MCF 10A (cell line): ENCODE data around the gene SMARCC1. TPM values are rescaled to one million over a fixed set of nuclear protein-coding genes. Genes with fewer than 3 reads are reported as not detected.

ENCODE experiments used
- BruUV-seq: library from RNA; stranded (reverse); fragments of 400-500 nt; replicated peaks from 2 replicates; lab custom pipeline; 2021; lab: Mats Ljungman, UMichigan
- CTCF ChIA-PET: fragments of 300-600 bp; sonication (Branson Sonifier 250); formaldehyde crosslinking; extraction: SDS; loops from one replicate; lab custom pipeline; 2021; ENCODE audit warnings: antibody characterized with exemption, inconsistent platforms; lab: Yijun Ruan, JAX
- POLR2A ChIA-PET: fragments of 300-600, 350-650 bp; sonication (Branson Sonifier 250); formaldehyde crosslinking; extraction: SDS; loops from one replicate; lab custom pipeline; 2020; ENCODE audit warnings: antibody characterized with exemption, inconsistent platforms; lab: Yijun Ruan, JAX
- DNase-seq: peaks from one replicate; pipeline ENCODE4 v3.0.0-alpha.2; 2018; ENCODE audit not compliant: unreplicated experiment
- H3K27ac Mint-ChIP-seq: one replicate; pipeline ENCODE4 v1.8.0; 2022; ENCODE audit warnings: mild to moderate bottlenecking, low read depth, mixed read lengths; ENCODE audit not compliant: unreplicated experiment
- H3K27me3 Mint-ChIP-seq: one replicate; pipeline ENCODE4 v1.8.0; 2022; ENCODE audit warnings: mixed read lengths; ENCODE audit not compliant: insufficient read depth, unreplicated experiment
- H3K36me3 Mint-ChIP-seq: one replicate; pipeline ENCODE4 v1.8.0; 2022; ENCODE audit warnings: mild to moderate bottlenecking, moderate library complexity, mixed read lengths; ENCODE audit not compliant: insufficient read depth, unreplicated experiment
- H3K4me1 Mint-ChIP-seq: one replicate; pipeline ENCODE4 v1.8.0; 2022; ENCODE audit warnings: mixed read lengths; ENCODE audit not compliant: insufficient read depth, unreplicated experiment
- H3K4me3 Mint-ChIP-seq: one replicate; pipeline ENCODE4 v1.8.0; 2022; ENCODE audit warnings: mild to moderate bottlenecking, moderate library complexity, mixed read lengths; ENCODE audit not compliant: unreplicated experiment
- H3K9me3 Mint-ChIP-seq: one replicate; pipeline ENCODE4 v1.8.0; 2022; ENCODE audit warnings: mixed read lengths; ENCODE audit not compliant: unreplicated experiment
- CTCF ChIP-seq: fragments of 200-600 bp; IDR thresholded peaks from one replicate; pipeline ENCODE4 v1.8.0; 2022; ENCODE audit warnings: antibody characterized with exemption, mild to moderate bottlenecking; ENCODE audit not compliant: unreplicated experiment
- intact Hi-C: fragments of 100-400 bp; cut with micrococcal nuclease; formaldehyde crosslinking; loops from 2 replicates; pipeline ENCODE4 v1.14.1; 2022
- total RNA-seq: library from RNA; stranded (reverse); gene quantifications from 2 replicates; pipeline ENCODE4 v1.2.3, GENCODE V29; 2022

SMARCC1 gene
- total RNA-seq, 1 experiment from 2014 or later = 77.5 TPM

- no peaks in the 10 kb centered on the region for H3K27me3 Mint-ChIP-seq
- no peak for TF ChIP-seq CTCF
- no TSS peak for BruUV-seq
- no peaks in the 10 kb centered on the region for H3K9me3 Mint-ChIP-seq
- no peak overlapping the region for H3K4me3 Mint-ChIP-seq
- DNase-seq = no peak
- intact Hi-C loops = no loop called here
- CTCF ChIA-PET = no interaction called here
- no peak overlapping the region for H3K27ac Mint-ChIP-seq
- POLR2A ChIA-PET = no interaction called here
- H3K36me3 Mint-ChIP-seq = peaks cover 83% of the 10 kb centered on the region
- peaks cover 6% of the 10 kb centered on the region for H3K4me1 Mint-ChIP-seq
Measured at GRCh38 chr3:47701388-47701787, 80.3 kb downstream of the SMARCC1 start.

GRCh38 chr3:47692158-47692557 is 89.5 kb downstream of the SMARCC1 start:
- Mint-ChIP-seq H3K9me3 (no peaks in the 10 kb centered on the region), H3K4me3 (no peak overlapping the region), H3K36me3 (peaks cover 92% of the 10 kb centered on the region), H3K27me3 (no peaks in the 10 kb centered on the region), H3K4me1 (no peaks in the 10 kb centered on the region), H3K27ac (no peak overlapping the region)
- BruUV-seq = no TSS peak
- ChIA-PET CTCF (interaction anchor here (0.6 kb wide), 1 partner anchor 370 kb away, joined by 4 read pairs; no protein-coding TSS in a partner anchor), POLR2A (no interaction called here)
- DNase-seq = no peak
- no peak for TF ChIP-seq CTCF
- intact Hi-C loops = no loop called here

GRCh38 chr3:47688488-47688887 is 93.2 kb downstream of the SMARCC1 start:
- no TSS peak for BruUV-seq
- ChIA-PET CTCF (interaction anchor here (0.8 kb wide), 1 partner anchor 168 kb away, joined by 3 read pairs; no protein-coding TSS in a partner anchor), POLR2A (no interaction called here)
- Mint-ChIP-seq H3K4me1 (no peaks in the 10 kb centered on the region), H3K27ac (no peak overlapping the region), H3K9me3 (no peaks in the 10 kb centered on the region), H3K27me3 (no peaks in the 10 kb centered on the region), H3K4me3 (no peak overlapping the region), H3K36me3 (peaks cover 89% of the 10 kb centered on the region)
- no peak for DNase-seq
- intact Hi-C loops = no loop called here
- no peak for TF ChIP-seq CTCF

GRCh38 chr3:47685037-47685436 is 96.7 kb downstream of the SMARCC1 start:
- H3K4me3 Mint-ChIP-seq = no peak overlapping the region
- intact Hi-C loops = no loop called here
- H3K36me3 Mint-ChIP-seq = peaks cover 82% of the 10 kb centered on the region
- H3K27me3 Mint-ChIP-seq = no peaks in the 10 kb centered on the region
- BruUV-seq = no TSS peak
- TF ChIP-seq CTCF = no peak
- ChIA-PET CTCF (interaction anchor here (0.7 kb wide), 1 partner anchor 164 kb away, joined by 3 read pairs; no protein-coding TSS in a partner anchor), POLR2A (interaction anchor here (0.7 kb wide), 1 partner anchor 51 kb away, joined by 3 read pairs; no protein-coding TSS in a partner anchor)
- peak; percentile 27 for DNase-seq
- no peaks in the 10 kb centered on the region for H3K9me3 Mint-ChIP-seq
- H3K27ac Mint-ChIP-seq = no peak overlapping the region
- H3K4me1 Mint-ChIP-seq = no peaks in the 10 kb centered on the region
